NCI-H2107 treated with DMSO at 0.1 percent for 48 hours (cell line): Measurements from ENCODE around the gene SYPL1.

Experiments
- DNase-seq: peaks from one replicate; lab custom pipeline; 2025; ENCODE audit not compliant: unreplicated experiment; lab: John Stamatoyannopoulos, UW

SYPL1 gene

GRCh38 chr7:106122713-106123112 is 10.6 kb upstream of the SYPL1 start:
- no peak for DNase-seq

- DNase-seq: no peak
Observed at GRCh38 chr7:106121189-106121810, 9.2 kb upstream of the SYPL1 start.

- DNase-seq: no peak
Observed at GRCh38 chr7:106120500-106120899, 8.4 kb upstream of the SYPL1 start.

- no peak for DNase-seq
Observed at GRCh38 chr7:106119719-106120118, 7.6 kb upstream of the SYPL1 start.

GRCh38 chr7:106117786-106118544 is 5.9 kb upstream of the SYPL1 start:
- no peak for DNase-seq

GRCh38 chr7:106116161-106116704 is 4.1 kb upstream of the SYPL1 start:
- no peak for DNase-seq

- no peak for DNase-seq
Observed at GRCh38 chr7:106114716-106115383, 2.7 kb upstream of the SYPL1 start.

GRCh38 chr7:106112972-106113421 is 885 bp upstream of the SYPL1 start:
- no peak for DNase-seq

- peak; percentile 38 for DNase-seq
Observed at GRCh38 chr7:106111655-106112117, 426 bp downstream of the SYPL1 start.

- no peak for DNase-seq
Observed at GRCh38 chr7:106110885-106111654, 1.0 kb downstream of the SYPL1 start.

GRCh38 chr7:106110238-106110560 is 1.9 kb downstream of the SYPL1 start:
- DNase-seq: no peak

- DNase-seq: no peak
Observed at GRCh38 chr7:106109521-106110237, 2.4 kb downstream of the SYPL1 start.

- DNase-seq: no peak
Observed at GRCh38 chr7:106108991-106109390, 3.1 kb downstream of the SYPL1 start.

- no peak for DNase-seq
Observed at GRCh38 chr7:106104721-106105260, 7.3 kb downstream of the SYPL1 start.

GRCh38 chr7:106102387-106102966 is 9.6 kb downstream of the SYPL1 start:
- DNase-seq: no peak

- DNase-seq: no peak
Observed at GRCh38 chr7:106101726-106102125, 10.4 kb downstream of the SYPL1 start.

GRCh38 chr7:106100863-106101629 is 11.1 kb downstream of the SYPL1 start:
- DNase-seq: no peak

- no peak for DNase-seq
Observed at GRCh38 chr7:106099539-106099938, 12.6 kb downstream of the SYPL1 start.

- no peak for DNase-seq
Observed at GRCh38 chr7:106098889-106099288, 13.2 kb downstream of the SYPL1 start.
